Transverse colon (tissue), 4 donors: ENCODE measurements around the gene GET4. TPM values are rescaled to one million over a fixed set of nuclear protein-coding genes. Genes with fewer than 3 reads are reported as not detected.
"Not testable (repeated sequence)": the region's sequence is repeated elsewhere in the genome, so short reads cannot be mapped to it uniquely, and the experiment has no call there.

Experiments
- DNase-seq: peaks from one replicate; pipeline ENCODE4 v3.0.0-alpha.2; 2019
- H3K27ac ChIP-seq, 4 donors: fragments of 200-600 bp; sonication (generic); 2 replicates each; pipeline ENCODE4 v1.5.1; 2016 to 2018; ENCODE audit warnings: inconsistent platforms in 4 of 4
- H3K27me3 ChIP-seq: fragments of 200-600 bp; sonication (generic); 2 replicates; pipeline ENCODE4 v1.5.1; 2017; ENCODE audit warnings: inconsistent platforms
- H3K36me3 ChIP-seq, 4 donors: fragments of 200-600 bp; sonication (generic); 2 replicates each; pipeline ENCODE4 v1.5.1; 2017 to 2019; ENCODE audit warnings: inconsistent platforms in 4 of 4
- H3K4me1 ChIP-seq, 4 donors: fragments of 200-600 bp; sonication (generic); 2 replicates each; pipeline ENCODE4 v1.5.1; 2017 to 2020; ENCODE audit warnings: inconsistent platforms in 4 of 4
- H3K4me3 ChIP-seq, 4 donors: fragments of 200-600 bp; sonication (generic); 1 replicate in 1 of 4; 2 replicates in 3 of 4; pipeline versions ENCODE4 v1.5.1 to v1.6.1; 2017 to 2019; ENCODE audit warnings: inconsistent platforms in 4 of 4
- H3K9me3 ChIP-seq, 2 donors: fragments of 200-600 bp; sonication (generic); 2 replicates each; pipeline ENCODE4 v1.5.1; 2017 to 2019; ENCODE audit warnings: inconsistent platforms in 2 of 2
- CTCF ChIP-seq, 5 experiments: fragments of 200-600 bp in 3 of 5; fragments of 450-650 bp in 2 of 5; sonication (generic) in 3 of 5; IDR thresholded peaks; 1 replicate in 2 of 5; 2 replicates in 3 of 5; pipeline ENCODE4 v1.5.1; 2016 to 2017; ENCODE audit warnings: antibody characterized with exemption in 5 of 5, inconsistent platforms in 3 of 5, mild to moderate bottlenecking in 2 of 5, moderate library complexity in 1 of 5
- EP300 ChIP-seq: sonication (generic); formaldehyde crosslinking; IDR thresholded peaks from one replicate; pipeline ENCODE4 v1.6.1; 2017; ENCODE audit warnings: antibody characterized with exemption, low read depth
- POLR2A ChIP-seq: fragments of 450-650 bp; IDR thresholded peaks from one replicate; pipeline ENCODE4 v1.6.1; 2016; ENCODE audit warnings: antibody characterized with exemption, mild to moderate bottlenecking, moderate library complexity
- POLR2AphosphoS5 ChIP-seq, 3 donors: sonication (generic); formaldehyde crosslinking; IDR thresholded peaks; one replicate each; pipeline ENCODE4 v1.6.1; 2016; ENCODE audit warnings: antibody characterized with exemption in 3 of 3
- WGBS, 2 donors: methylation state at CpG; one replicate each; pipeline ENCODE4 v1.1.5; 2018; ENCODE audit warnings: low coverage in 1 of 2; 5-methylcytosine and 5-hydroxymethylcytosine counted together
- in situ Hi-C, 4 donors: fragments of 200-750 bp; cut with MboI; loops; one replicate each; pipeline versions ENCODE4 v1.15.0 to v1.15.1; 2017; ENCODE audit warnings: low sequenced_read_pairs in 3 of 4, low pct_ligation_motif_present in 1 of 4, low pct_unique_long_range_greater_than_20kb in 1 of 4
- intact Hi-C: fragments of 100-400 bp; cut with DNase I; formaldehyde crosslinking; loops from one replicate; pipeline ENCODE4 v1.15.1; 2023; ENCODE audit warnings: low total_unique reads
- total RNA-seq, 4 donors: library from RNA; depleted of rRNA; stranded (reverse); fragments of >200 nt; gene quantifications; one replicate each; pipeline ENCODE4 v1.1.0, GENCODE V29; 2016

Gene GET4
- total RNA-seq, 4 donors from 2014 or later = 49.4 to 116 (median 85.2) TPM

- DNase-seq = no peak
- peaks cover 23 to 40% (median 25%) of the 10 kb centered on the region in 4 donors for H3K4me1 ChIP-seq
- intact Hi-C loops (loop anchor here (5.0 kb wide), 1 partner anchor 37 kb away; the partner anchor contains the start of gene SUN1), in situ Hi-C loops (loop anchor here in 1 of 4 donors (10.0 kb wide), 1 partner anchor 75 kb away; no protein-coding TSS in a partner anchor)
- WGBS, 2 donors = 94% methylated on average over 14 of the region's 14 CpGs; no CpG with 5 or more reads in 1 of the 2 donors
- H3K27me3 ChIP-seq = no peaks in the 10 kb centered on the region
- H3K4me3 ChIP-seq = no peak overlapping the region
- H3K27ac ChIP-seq = peak overlapping the region; percentile 0 to 59 (median 38)
- H3K36me3 ChIP-seq = peaks cover 0 to 10% (median 3%) of the 10 kb centered on the region in 4 donors
- no peak for TF ChIP-seq POLR2AphosphoS5 (IDR thresholded peaks at IDR 0.05)
- no peak for TF ChIP-seq EP300
- TF ChIP-seq POLR2A = no peak
- no peak for TF ChIP-seq CTCF (IDR thresholded peaks at IDR 0.05)
- H3K9me3 ChIP-seq = no peaks in the 10 kb centered on the region
These were observed 7.0 kb upstream of the GET4 start for GRCh38 chr7:869348-869747.

GRCh38 chr7:871900-872537 is 4.3 kb upstream of the GET4 start:
- H3K4me1 ChIP-seq = peaks cover 23 to 47% (median 28%) of the 10 kb centered on the region in 4 donors
- in situ Hi-C loops (loop anchor here in 1 of 4 donors (10.0 kb wide), 1 partner anchor 87 kb away; no protein-coding TSS in a partner anchor), intact Hi-C loops (loop anchor here (5.0 kb wide), 1 partner anchor 85 kb away; no protein-coding TSS in a partner anchor)
- WGBS, 2 donors = 82 to 83% methylated on average over 5 to 14 of the region's 14 CpGs
- no peak overlapping the region for H3K4me3 ChIP-seq
- DNase-seq = no peak
- no peaks in the 10 kb centered on the region for H3K27me3 ChIP-seq
- peak overlapping the region in 3 of 4 donors; percentile 76 to 81 (median 80) for H3K27ac ChIP-seq
- peaks cover 0 to 7% (median 2%) of the 10 kb centered on the region in 4 donors for H3K36me3 ChIP-seq
- no peaks in the 10 kb centered on the region for H3K9me3 ChIP-seq
- no peak for TF ChIP-seq EP300
- TF ChIP-seq POLR2AphosphoS5 (IDR thresholded peaks at IDR 0.05) = no peak
- no peak for TF ChIP-seq POLR2A
- TF ChIP-seq CTCF (IDR thresholded peaks at IDR 0.05) = no peak

GRCh38 chr7:872685-873084 is 3.7 kb upstream of the GET4 start:
- H3K9me3 ChIP-seq, H3K4me3 ChIP-seq, H3K36me3 ChIP-seq, DNase-seq, H3K27me3 ChIP-seq: not testable (repeated sequence)
- WGBS, 2 donors = 87 to 92% methylated on average over 6 to 19 of the region's 19 CpGs
- Histone ChIP-seq H3K27ac (peak overlapping the region; percentile 66 to 81 (median 78)), H3K4me1 (peaks cover 18 to 42% (median 24%) of the 10 kb centered on the region in 4 donors)
- in situ Hi-C loops (loop anchor here in 1 of 4 donors (10.0 kb wide), 1 partner anchor 88 kb away; no protein-coding TSS in a partner anchor), intact Hi-C loops (loop anchor here (5.0 kb wide), 1 partner anchor 85 kb away; no protein-coding TSS in a partner anchor)

- Histone ChIP-seq H3K4me3 (no peak overlapping the region), H3K36me3 (peaks cover 0 to 7% (median 2%) of the 10 kb centered on the region in 4 donors), H3K9me3 (no peaks in the 10 kb centered on the region), H3K27ac (peak overlapping the region; percentile 66 to 81 (median 78)), H3K27me3 (no peaks in the 10 kb centered on the region), H3K4me1 (peaks cover 18 to 43% (median 25%) of the 10 kb centered on the region in 4 donors)
- intact Hi-C loops (loop anchor here (5.0 kb wide), 1 partner anchor 86 kb away; no protein-coding TSS in a partner anchor), in situ Hi-C loops (loop anchor here in 1 of 4 donors (10.0 kb wide), 1 partner anchor 89 kb away; no protein-coding TSS in a partner anchor)
- DNase-seq = peak; percentile 87
- 27 to 60% methylated on average over 1 to 18 of the region's 18 CpGs for WGBS, 2 donors
- TF ChIP-seq EP300 = no peak
- no peak for TF ChIP-seq POLR2A
- TF ChIP-seq CTCF (IDR thresholded peaks at IDR 0.05) = peak; percentile 88 to 98 (median 96)
- TF ChIP-seq POLR2AphosphoS5 (IDR thresholded peaks at IDR 0.05) = peak; percentile 71 to 84 (median 81)
These were observed 2.9 kb upstream of the GET4 start for GRCh38 chr7:873367-874002.
